H1 (cell line): ENCODE results near the gene DCP1B.

ENCODE experiments used
- ASH2L ChIP-seq: fragments of 200-600, 300-600 bp; sonication (generic); IDR thresholded peaks from one replicate; pipeline ENCODE4 v1.7.1; 2017; ENCODE audit warnings: low read length
- CBX8 ChIP-seq: fragments of 300-800, 300-1000 bp; sonication (generic); IDR thresholded peaks from 2 replicates; pipeline ENCODE4 v1.7.1; 2016; ENCODE audit warnings: low read depth, low read length, borderline replicate concordance
- CREB1 ChIP-seq: IDR thresholded peaks from 2 replicates; pipeline ENCODE4 v1.6.1; 2012; ENCODE audit warnings: inconsistent platforms
- CTCF ChIP-seq, 3 experiments: IDR thresholded peaks; 1 replicate in 2 of 3; 2 replicates in 1 of 3; pipeline versions ENCODE4 v1.5.1 to v1.6.1; 2011; ENCODE audit warnings: low read length in 3 of 3, mild to moderate bottlenecking in 3 of 3, inconsistent platforms in 2 of 3, low read depth in 1 of 3, moderate library complexity in 1 of 3; ENCODE audit not compliant: insufficient read depth in 1 of 3; ENCODE audit errors: control extremely low read depth in 1 of 3
- EP300 ChIP-seq, 2 experiments: IDR thresholded peaks; 1 replicate in 1 of 2; 2 replicates in 1 of 2; pipeline ENCODE4 v1.6.1; 2011 to 2012; ENCODE audit warnings: low read depth in 2 of 2, low read length in 2 of 2, mild to moderate bottlenecking in 2 of 2, borderline replicate concordance in 1 of 2, inconsistent platforms in 1 of 2, moderate library complexity in 1 of 2
- HDAC2 ChIP-seq, 2 experiments: fragments of 300-600 bp in 1 of 2; sonication (generic) in 1 of 2; IDR thresholded peaks; 2 replicates each; pipeline ENCODE4 v1.6.1; 2011 to 2012; ENCODE audit warnings: low read depth in 2 of 2, low read length in 2 of 2, mild to moderate bottlenecking in 2 of 2, moderate library complexity in 2 of 2, borderline replicate concordance in 1 of 2, inconsistent platforms in 1 of 2
- JUND ChIP-seq: IDR thresholded peaks from 2 replicates; pipeline ENCODE4 v1.6.1; 2011; ENCODE audit warnings: mild to moderate bottlenecking, improper control_type of control experiment, low read length
- POLR2A ChIP-seq, 2 experiments: IDR thresholded peaks; 1 replicate in 1 of 2; 2 replicates in 1 of 2; pipeline ENCODE4 v1.6.1; 2011; ENCODE audit warnings: low read depth in 2 of 2, low read length in 2 of 2, mild to moderate bottlenecking in 2 of 2; ENCODE audit errors: control extremely low read depth in 1 of 2
- POLR2AphosphoS5 ChIP-seq: IDR thresholded peaks from 2 replicates; pipeline ENCODE4 v1.6.1; 2011; ENCODE audit warnings: low read depth, low read length
- RAD21 ChIP-seq, 2 experiments: IDR thresholded peaks in 1 of 2; conservative IDR thresholded peaks in 1 of 2; 2 replicates each; pipeline ENCODE4 v1.6.1; 2011; ENCODE audit warnings: low read depth in 2 of 2, low read length in 2 of 2, improper control_type of control experiment in 1 of 2, inconsistent platforms in 1 of 2, mild to moderate bottlenecking in 1 of 2, moderate library complexity in 1 of 2
- SIN3A ChIP-seq, 2 experiments: IDR thresholded peaks in 1 of 2; conservative IDR thresholded peaks in 1 of 2; 2 replicates each; pipeline ENCODE4 v1.6.1; 2011 to 2012; ENCODE audit warnings: low read length in 2 of 2, improper control_type of control experiment in 1 of 2, low read depth in 1 of 2, mild to moderate bottlenecking in 1 of 2
- TBP ChIP-seq: IDR thresholded peaks from 2 replicates; pipeline ENCODE4 v1.6.1; 2011; ENCODE audit warnings: low read depth, low read length, improper control_type of control experiment
- ZNF274 ChIP-seq: IDR thresholded peaks from 2 replicates; pipeline ENCODE4 v1.7.0; 2012; ENCODE audit warnings: low read length, borderline replicate concordance; ENCODE audit errors: extremely low read depth

DNA sequence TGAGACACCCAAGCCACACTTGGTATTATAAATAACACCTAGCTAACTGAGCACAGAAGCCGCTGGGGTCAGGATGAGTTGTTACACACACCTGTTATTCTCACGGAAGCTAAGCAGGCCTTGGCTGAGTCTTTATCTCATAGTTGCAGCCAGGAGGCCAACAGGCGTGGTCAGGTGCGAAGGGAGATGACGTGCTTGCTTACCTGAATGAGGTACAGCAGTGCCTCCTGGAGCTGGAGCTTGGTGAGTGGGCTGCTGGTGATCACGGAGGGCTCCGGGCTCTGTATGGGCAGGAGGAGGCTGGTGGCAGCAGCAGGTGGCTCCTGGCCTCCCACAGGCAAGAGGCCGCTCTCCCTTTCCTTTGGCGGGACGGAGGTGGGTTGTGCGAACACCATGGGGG lies 55.4 kb downstream of the DCP1B start:
- TF ChIP-seq CBX8 (no peak), POLR2A (IDR thresholded peaks at IDR 0.05; ENCODE audit: control extremely low read depth in 1 of 2, low read depth in 2 of 2, low read length in 2 of 2) (no peak), CTCF (IDR thresholded peaks at IDR 0.05; ENCODE audit: control extremely low read depth in 1 of 3, insufficient read depth in 1 of 3, low read depth in 1 of 3, low read length in 3 of 3) (no peak), POLR2AphosphoS5 (no peak), EP300 (IDR thresholded peaks at IDR 0.05; ENCODE audit: borderline replicate concordance in 1 of 2, low read depth in 2 of 2, low read length in 2 of 2) (no peak), HDAC2 (IDR thresholded peaks at IDR 0.05; ENCODE audit: borderline replicate concordance in 1 of 2, low read depth in 2 of 2, low read length in 2 of 2) (no peak), SIN3A (conservative IDR thresholded peaks at IDR 0.05 in 1 of 2, IDR thresholded peaks at IDR 0.05 in 1 of 2; ENCODE audit: low read depth in 1 of 2, low read length in 2 of 2) (no peak), ZNF274 (no peak), JUND (no peak), TBP (no peak), ASH2L (no peak), RAD21 (IDR thresholded peaks at IDR 0.05 in 1 of 2, conservative IDR thresholded peaks at IDR 0.05 in 1 of 2; ENCODE audit: low read depth in 2 of 2, low read length in 2 of 2) (no peak), CREB1 (no peak)
